Body of pancreas (tissue), 4 donors: Measurements from ENCODE around the gene NAMPT.

Source experiments
- CTCF ChIP-seq, 7 experiments: fragments of 450-650 bp in 4 of 7; fragments of 200-600 bp in 3 of 7; sonication (generic) in 3 of 7; IDR thresholded peaks; one replicate each; pipeline ENCODE4 v1.5.1; 2016 to 2019; ENCODE audit warnings: antibody characterized with exemption in 7 of 7
- POLR2A ChIP-seq, 3 donors: fragments of 450-650 bp; IDR thresholded peaks; one replicate each; pipeline ENCODE4 v1.6.1; 2016; ENCODE audit warnings: antibody characterized with exemption in 3 of 3, mild to moderate bottlenecking in 2 of 3

GRCh38 chr7:106312906-106313305 is 28.1 kb upstream of the NAMPT start:
- TF ChIP-seq CTCF (IDR thresholded peaks at IDR 0.05) (no peak), POLR2A (IDR thresholded peaks at IDR 0.05) (no peak)
